ENCODE measurements around the gene BSPH1. TPM values are rescaled to one million over a fixed set of nuclear protein-coding genes. Genes with fewer than 3 reads are reported as not detected.

The BSPH1 gene
- not detected in 2 replicates for total RNA-seq (2014; rRNA removed; shearing (Covaris generic))

- DNase-seq: no peak
- no peaks in the 10 kb centered on the region for H3K27me3 ChIP-seq (ENCODE audit: control insufficient read depth, insufficient read depth, low read length)
Measured at GRCh38 chr19:47992070-47992469, at the start of gene BSPH1. TSS of gene BSPH1 (minus strand) at chr19:47992170. CDS start at chr19:47992081, 89 bp downstream.

GRCh38 chr19:48036765-48037164 lies 44.8 kb upstream of the BSPH1 start:
- no peak for DNase-seq

More at GRCh38 chr19:47992070-47992469, at the start of gene BSPH1:
- Histone ChIP-seq H3K4me3 (ENCODE audit: insufficient read depth, low read depth, low read length) (no peak within 1 kb of the TSS), H3K36me3 (replicated peaks; ENCODE audit: control insufficient read depth, insufficient read depth, low read length) (no peaks in the 10 kb centered on the region)

GRCh38 chr19:48033604-48034003 lies 41.6 kb upstream of the BSPH1 start:
- Histone ChIP-seq H3K27me3 (ENCODE audit: control insufficient read depth, insufficient read depth, low read length) (no peaks in the 10 kb centered on the region), H3K36me3 (replicated peaks; ENCODE audit: control insufficient read depth, insufficient read depth, low read length) (no peaks in the 10 kb centered on the region), H3K4me3 (ENCODE audit: insufficient read depth, low read depth, low read length) (no peak overlapping the region)
- DNase-seq: no peak

More at GRCh38 chr19:48036765-48037164, 44.8 kb upstream of the BSPH1 start:
- Histone ChIP-seq H3K36me3 (replicated peaks; ENCODE audit: control insufficient read depth, insufficient read depth, low read length) (no peaks in the 10 kb centered on the region), H3K27me3 (ENCODE audit: control insufficient read depth, insufficient read depth, low read length) (no peaks in the 10 kb centered on the region), H3K4me3 (ENCODE audit: insufficient read depth, low read depth, low read length) (no peak overlapping the region)

- Histone ChIP-seq H3K36me3 (replicated peaks; ENCODE audit: control insufficient read depth, insufficient read depth, low read length) (no peaks in the 10 kb centered on the region), H3K4me3 (ENCODE audit: insufficient read depth, low read depth, low read length) (no peak overlapping the region), H3K27me3 (ENCODE audit: control insufficient read depth, insufficient read depth, low read length) (no peaks in the 10 kb centered on the region)
- DNase-seq: no peak
Measured at GRCh38 chr19:48030073-48030472, 38.1 kb upstream of the BSPH1 start.

- no peak for DNase-seq
- no peak overlapping the region for H3K4me3 ChIP-seq (ENCODE audit: insufficient read depth, low read depth, low read length)
- no peaks in the 10 kb centered on the region for H3K36me3 ChIP-seq (replicated peaks; ENCODE audit: control insufficient read depth, insufficient read depth, low read length)
- no peaks in the 10 kb centered on the region for H3K27me3 ChIP-seq (ENCODE audit: control insufficient read depth, insufficient read depth, low read length)
Measured at GRCh38 chr19:48029431-48029830, 37.5 kb upstream of the BSPH1 start.

- DNase-seq: no peak
- H3K4me3 ChIP-seq (ENCODE audit: insufficient read depth, low read depth, low read length): no peak overlapping the region
- no peaks in the 10 kb centered on the region; the same call in 1 of the 2 replicates for H3K27me3 ChIP-seq (ENCODE audit: control insufficient read depth, insufficient read depth, low read length)
- H3K36me3 ChIP-seq (replicated peaks; ENCODE audit: control insufficient read depth, insufficient read depth, low read length): no peaks in the 10 kb centered on the region; the same call in 1 of the 2 replicates
Measured at GRCh38 chr19:48025480-48025879, 33.5 kb upstream of the BSPH1 start.

GRCh38 chr19:48023518-48023917 lies 31.5 kb upstream of the BSPH1 start:
- Histone ChIP-seq H3K36me3 (replicated peaks; ENCODE audit: control insufficient read depth, insufficient read depth, low read length) (no peaks in the 10 kb centered on the region; the same call in 1 of the 2 replicates), H3K27me3 (ENCODE audit: control insufficient read depth, insufficient read depth, low read length) (no peaks in the 10 kb centered on the region; the same call in 1 of the 2 replicates), H3K4me3 (ENCODE audit: insufficient read depth, low read depth, low read length) (no peak overlapping the region)
- no peak for DNase-seq

- no peak overlapping the region for H3K4me3 ChIP-seq (ENCODE audit: insufficient read depth, low read depth, low read length)
- H3K36me3 ChIP-seq (replicated peaks; ENCODE audit: control insufficient read depth, insufficient read depth, low read length): no peaks in the 10 kb centered on the region; the same call in 1 of the 2 replicates
- no peaks in the 10 kb centered on the region; the same call in 1 of the 2 replicates for H3K27me3 ChIP-seq (ENCODE audit: control insufficient read depth, insufficient read depth, low read length)
- no peak for DNase-seq
Measured at GRCh38 chr19:48023011-48023410, 31.0 kb upstream of the BSPH1 start.

- no peak for DNase-seq
- no peaks in the 10 kb centered on the region; the same call in 1 of the 2 replicates for H3K36me3 ChIP-seq (replicated peaks; ENCODE audit: control insufficient read depth, insufficient read depth, low read length)
- no peaks in the 10 kb centered on the region; the same call in 1 of the 2 replicates for H3K27me3 ChIP-seq (ENCODE audit: control insufficient read depth, insufficient read depth, low read length)
- no peak overlapping the region for H3K4me3 ChIP-seq (ENCODE audit: insufficient read depth, low read depth, low read length)
Measured at GRCh38 chr19:48020686-48021085, 28.7 kb upstream of the BSPH1 start.

- no peak for DNase-seq
- H3K36me3 ChIP-seq (replicated peaks; ENCODE audit: control insufficient read depth, insufficient read depth, low read length): no peaks in the 10 kb centered on the region
- no peaks in the 10 kb centered on the region for H3K27me3 ChIP-seq (ENCODE audit: control insufficient read depth, insufficient read depth, low read length)
- H3K4me3 ChIP-seq (ENCODE audit: insufficient read depth, low read depth, low read length): no peak overlapping the region
Measured at GRCh38 chr19:48010932-48011758, 19.2 kb upstream of the BSPH1 start.

- peak; percentile 52 for DNase-seq
Measured at GRCh38 chr19:48006762-48007161, 14.8 kb upstream of the BSPH1 start.

GRCh38 chr19:48004236-48004635 lies 12.3 kb upstream of the BSPH1 start:
- DNase-seq: no peak
- Histone ChIP-seq H3K4me3 (ENCODE audit: insufficient read depth, low read depth, low read length) (no peak overlapping the region), H3K36me3 (replicated peaks; ENCODE audit: control insufficient read depth, insufficient read depth, low read length) (no peaks in the 10 kb centered on the region), H3K27me3 (ENCODE audit: control insufficient read depth, insufficient read depth, low read length) (no peaks in the 10 kb centered on the region)

More at GRCh38 chr19:48006762-48007161, 14.8 kb upstream of the BSPH1 start:
- Histone ChIP-seq H3K36me3 (replicated peaks; ENCODE audit: control insufficient read depth, insufficient read depth, low read length) (no peaks in the 10 kb centered on the region), H3K27me3 (ENCODE audit: control insufficient read depth, insufficient read depth, low read length) (no peaks in the 10 kb centered on the region), H3K4me3 (ENCODE audit: insufficient read depth, low read depth, low read length) (no peak overlapping the region)

- H3K4me3 ChIP-seq (ENCODE audit: insufficient read depth, low read depth, low read length): no peak overlapping the region
- H3K27me3 ChIP-seq (ENCODE audit: control insufficient read depth, insufficient read depth, low read length): no peaks in the 10 kb centered on the region
- H3K36me3 ChIP-seq (replicated peaks; ENCODE audit: control insufficient read depth, insufficient read depth, low read length): no peaks in the 10 kb centered on the region
- no peak for DNase-seq
Measured at GRCh38 chr19:48000846-48001245, 8.9 kb upstream of the BSPH1 start.

- Histone ChIP-seq H3K36me3 (replicated peaks; ENCODE audit: control insufficient read depth, insufficient read depth, low read length) (no peaks in the 10 kb centered on the region), H3K4me3 (ENCODE audit: insufficient read depth, low read depth, low read length) (no peak overlapping the region), H3K27me3 (ENCODE audit: control insufficient read depth, insufficient read depth, low read length) (no peaks in the 10 kb centered on the region)
- no peak for DNase-seq
Measured at GRCh38 chr19:47998800-47999199, 6.8 kb upstream of the BSPH1 start.

GRCh38 chr19:47996230-47996727 lies 4.3 kb upstream of the BSPH1 start:
- Histone ChIP-seq H3K4me3 (ENCODE audit: insufficient read depth, low read depth, low read length) (no peak overlapping the region), H3K36me3 (replicated peaks; ENCODE audit: control insufficient read depth, insufficient read depth, low read length) (no peaks in the 10 kb centered on the region), H3K27me3 (ENCODE audit: control insufficient read depth, insufficient read depth, low read length) (no peaks in the 10 kb centered on the region)
- DNase-seq: no peak

All from H7 (cell line).